GM18909 (cell line): ENCODE results near the gene SLC1A1.
A peak's percentile ranks its signal among the peaks of the same experiment; 100 is the strongest.
"Not testable (repeated sequence)": the region's sequence is repeated elsewhere in the genome, so short reads cannot be mapped to it uniquely, and the experiment has no call there.

Source experiments
- ATAC-seq: cut with Tn5 transposase; IDR thresholded peaks from one replicate; pipeline ENCODE4 v1.9.1; 2021; ENCODE audit warnings: mild to moderate bottlenecking; ENCODE audit not compliant: unreplicated experiment, poor library complexity

The SLC1A1 gene

DNA sequence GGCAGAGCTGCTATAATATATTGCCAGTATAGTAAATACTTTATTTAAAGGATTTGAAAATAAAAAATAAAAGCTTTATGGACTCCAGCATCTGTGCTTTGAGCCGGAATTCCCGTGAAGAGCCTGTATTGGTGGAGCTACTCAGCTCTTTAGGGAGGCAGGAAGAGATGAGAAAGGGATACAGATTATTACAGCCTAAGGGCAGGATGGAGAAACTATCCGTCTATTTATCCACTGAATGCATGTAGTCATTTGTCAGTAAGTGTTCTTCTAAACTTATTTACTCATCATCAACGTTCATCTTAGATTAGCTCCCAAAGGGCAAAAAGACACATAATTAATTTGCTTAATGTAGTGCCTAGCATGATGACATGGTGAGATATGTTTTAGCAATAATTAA, 48.4 kb downstream of the SLC1A1 start:
- ATAC-seq = no peak

DNA sequence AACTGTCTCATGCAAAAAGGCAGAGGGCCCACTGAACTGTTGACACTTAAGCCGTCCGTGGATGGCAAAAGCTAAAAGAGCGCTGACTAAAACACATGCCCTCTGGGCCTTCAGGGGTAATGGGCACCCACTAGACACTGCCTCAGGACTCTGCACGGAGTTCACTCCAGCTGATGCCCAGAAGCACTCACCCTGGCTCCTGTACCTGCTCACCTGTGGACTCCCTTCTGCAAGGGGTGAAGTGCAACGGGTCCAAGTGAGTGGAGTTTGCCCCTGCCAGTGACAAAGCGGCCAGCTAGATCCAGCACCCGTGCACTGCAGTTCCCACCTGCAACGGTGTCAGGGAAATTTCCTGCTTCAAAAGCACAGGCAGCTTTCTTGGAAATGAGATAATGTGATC, 50.2 kb downstream of the SLC1A1 start:
- ATAC-seq = no peak

DNA sequence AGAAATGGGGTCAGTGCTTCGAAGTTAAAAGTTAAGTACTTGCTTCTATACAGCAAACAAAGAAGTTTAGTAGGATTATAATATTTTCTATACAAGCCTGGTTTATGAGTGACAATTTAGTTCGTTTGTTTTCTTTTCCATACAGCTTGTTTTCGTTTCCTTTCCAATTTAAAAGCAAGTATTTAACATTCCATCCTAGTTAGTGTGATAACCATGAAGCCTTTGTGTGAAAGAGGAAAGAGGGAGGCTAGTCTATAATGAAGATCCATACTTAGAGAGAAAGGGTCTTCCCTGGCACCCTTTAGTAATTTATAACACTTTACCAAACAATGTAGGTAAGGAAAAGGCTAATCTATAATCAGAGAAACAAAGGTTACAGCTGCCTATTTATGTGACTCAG, 51.0 kb downstream of the SLC1A1 start:
- no peak for ATAC-seq

DNA sequence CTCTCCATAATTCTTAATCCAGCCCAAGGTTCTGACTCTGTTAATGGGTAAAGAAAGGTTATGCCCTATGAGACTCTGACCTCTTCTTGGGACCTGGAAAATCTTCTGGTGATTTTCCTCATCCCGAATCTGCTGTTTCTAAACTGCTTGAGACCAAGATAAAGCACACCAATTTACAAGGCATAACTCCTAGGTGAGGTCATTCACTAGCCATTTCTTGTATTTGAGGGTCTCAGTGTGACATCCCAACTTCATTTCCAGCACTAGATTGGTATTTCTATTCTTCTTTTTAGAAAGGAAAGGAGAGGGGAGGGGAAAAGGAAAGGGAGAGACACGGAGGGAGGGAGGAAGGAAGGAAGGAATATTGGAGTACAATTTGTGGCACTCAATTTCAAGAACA, 51.6 kb downstream of the SLC1A1 start:
- ATAC-seq = no peak

DNA sequence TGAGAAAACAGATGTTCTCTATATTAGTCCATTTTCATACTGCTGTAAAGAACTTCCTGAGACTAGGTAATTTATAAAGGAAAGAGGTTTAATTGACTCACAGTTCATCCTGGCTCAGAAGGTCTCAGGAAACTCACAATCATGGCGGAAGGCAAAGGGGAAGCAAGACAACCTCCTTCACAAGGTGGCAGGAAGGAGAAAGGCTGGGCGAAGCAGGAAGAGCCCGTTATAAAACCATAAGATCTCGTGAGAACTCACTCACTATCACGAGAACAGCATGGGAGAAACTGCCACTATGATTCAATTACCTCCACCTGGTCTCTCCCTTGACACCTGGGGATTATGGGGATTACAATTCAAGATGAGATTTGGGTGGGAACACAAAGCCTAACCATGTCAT, 54.4 kb downstream of the SLC1A1 start:
- ATAC-seq = not testable (repeated sequence)

DNA sequence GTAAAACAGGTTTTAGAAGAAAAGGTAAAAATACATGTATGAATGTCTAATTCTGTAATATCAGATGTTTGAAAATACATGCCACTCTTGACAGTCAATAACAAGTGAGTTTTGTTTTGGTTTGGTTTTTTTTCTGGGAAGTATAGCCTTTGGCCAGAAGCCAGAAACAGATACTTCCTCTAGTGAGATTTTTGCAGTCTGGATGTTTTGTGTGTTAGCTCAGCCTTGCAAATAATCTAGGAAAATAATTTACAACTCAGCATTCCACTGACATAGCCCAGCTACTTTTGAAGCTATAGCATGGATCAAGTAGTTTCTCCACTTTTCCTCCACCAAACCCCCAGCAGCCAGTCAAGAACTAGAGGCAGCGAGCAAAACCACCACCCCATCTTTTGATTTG, 56.7 kb downstream of the SLC1A1 start:
- ATAC-seq = no peak

DNA sequence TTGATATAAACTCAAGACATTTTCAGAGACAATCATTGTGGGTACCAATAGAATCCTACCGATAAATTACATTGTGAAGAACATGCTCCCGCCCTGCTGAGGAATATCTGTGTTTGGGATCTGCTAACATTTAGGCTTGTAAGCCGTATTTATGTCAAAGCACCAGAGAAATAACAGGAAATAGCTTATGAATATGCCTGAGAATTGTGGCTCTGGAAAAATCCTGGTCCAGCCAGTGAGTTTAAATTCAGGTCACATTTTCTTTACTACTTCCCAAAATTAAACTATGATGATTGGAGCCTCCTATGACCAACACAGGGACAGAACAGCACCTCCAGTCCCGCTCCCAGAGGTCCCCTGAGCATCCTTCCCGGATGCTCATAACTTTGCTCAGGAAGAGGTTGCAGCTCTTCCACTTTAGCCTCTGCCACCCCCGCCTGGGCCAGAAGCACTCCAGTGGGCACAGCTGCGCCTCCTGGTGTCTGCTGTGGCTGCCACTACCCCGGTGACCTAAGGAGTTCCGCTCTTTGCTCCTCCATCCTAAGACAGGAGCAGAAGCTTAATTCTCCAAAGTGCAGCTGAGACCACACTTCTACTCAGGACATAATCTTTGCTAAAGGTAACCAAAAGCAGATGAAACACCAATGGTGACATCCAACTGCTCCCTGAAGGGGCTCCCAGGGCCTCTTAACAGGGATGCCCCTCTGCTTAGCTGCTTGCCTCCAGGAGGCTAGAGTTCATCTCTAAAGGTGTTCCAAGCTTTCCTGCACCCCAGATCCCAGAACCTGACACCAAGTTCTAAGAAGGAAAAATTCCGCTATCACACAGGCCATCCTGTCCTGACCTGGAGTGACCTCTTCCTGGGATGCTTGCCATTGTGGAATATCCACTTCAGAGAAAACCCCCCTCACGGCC, 58.8 kb downstream of the SLC1A1 start:
- ATAC-seq = no peak

DNA sequence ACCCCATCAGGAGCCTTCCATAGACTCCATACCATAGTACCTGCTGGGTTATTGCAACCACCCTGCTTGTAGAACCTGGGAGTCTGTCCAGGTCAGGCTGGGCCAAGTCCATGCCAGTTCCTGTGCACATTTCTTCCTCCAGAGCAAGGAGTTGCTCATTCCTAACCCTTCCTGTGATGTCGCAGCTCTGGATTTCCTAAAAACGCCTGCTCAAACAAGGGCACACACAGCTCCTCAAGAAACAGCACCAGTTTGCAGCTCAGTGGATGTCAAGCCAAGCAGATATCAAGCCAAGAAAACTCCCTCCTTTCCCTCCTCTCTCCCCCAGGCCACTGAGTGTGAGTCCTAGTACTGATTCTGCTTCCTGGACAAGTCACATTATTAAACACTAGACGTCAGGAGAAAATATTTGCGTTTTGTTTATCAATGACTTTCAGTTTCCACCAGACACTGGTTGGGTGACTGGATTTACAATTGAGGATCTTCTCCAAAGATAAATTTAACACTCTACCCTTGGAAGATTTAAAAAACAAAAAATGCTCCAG, 59.6 kb downstream of the SLC1A1 start:
- no peak for ATAC-seq

DNA sequence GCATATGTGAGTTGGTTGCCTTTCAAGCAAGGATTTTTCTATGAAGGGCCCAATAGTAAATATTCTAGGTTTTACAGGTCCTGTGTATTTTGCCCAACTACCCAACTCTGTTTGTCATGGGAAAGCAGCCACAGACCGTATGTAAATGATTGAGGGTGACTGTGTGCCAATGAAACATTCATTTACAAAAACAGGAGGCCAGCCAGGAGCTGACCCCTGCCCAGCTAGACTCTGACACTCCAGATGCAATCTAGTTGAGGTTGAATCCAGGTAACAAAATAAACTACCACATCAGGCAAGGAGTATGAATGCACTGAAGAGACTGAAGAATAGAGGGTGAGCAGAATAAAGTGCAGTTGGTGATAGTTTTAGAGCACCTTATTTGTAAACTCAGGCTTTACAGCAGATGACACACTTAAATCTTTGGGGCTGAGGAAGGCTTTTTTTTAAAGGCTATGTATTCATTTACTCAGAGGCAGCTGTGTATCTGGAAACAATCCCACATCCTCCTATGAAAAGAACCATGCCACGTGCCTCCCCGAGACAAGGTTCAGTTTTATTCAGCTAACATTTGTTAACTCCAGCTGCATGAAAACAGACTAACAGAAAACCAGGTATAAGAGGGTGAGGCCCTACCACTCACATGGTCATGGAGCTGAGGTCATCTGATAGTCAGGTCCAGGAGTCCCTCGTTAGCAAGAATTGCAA, 60.7 kb downstream of the SLC1A1 start:
- ATAC-seq = no peak

DNA sequence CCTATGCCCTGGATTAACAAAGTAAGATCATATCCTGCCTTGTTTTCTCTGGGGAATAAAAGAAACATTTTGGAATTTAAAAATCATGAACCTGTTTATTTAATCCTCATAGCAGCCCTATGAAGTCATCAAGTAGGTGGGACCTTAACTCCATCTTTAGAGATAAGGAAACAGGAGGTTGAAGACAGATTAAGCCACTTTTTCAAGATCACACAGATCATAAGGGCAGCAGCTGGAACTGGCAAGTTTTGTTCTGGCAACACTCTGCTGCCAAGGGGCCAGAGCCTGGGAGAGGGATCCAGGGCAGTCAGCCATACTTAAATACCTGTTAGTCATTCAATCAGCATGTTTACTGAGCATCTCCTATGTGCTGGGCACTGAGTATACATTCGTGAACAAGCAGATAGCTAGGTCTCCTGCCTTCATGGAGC, 63.7 kb downstream of the SLC1A1 start:
- ATAC-seq = no peak

DNA sequence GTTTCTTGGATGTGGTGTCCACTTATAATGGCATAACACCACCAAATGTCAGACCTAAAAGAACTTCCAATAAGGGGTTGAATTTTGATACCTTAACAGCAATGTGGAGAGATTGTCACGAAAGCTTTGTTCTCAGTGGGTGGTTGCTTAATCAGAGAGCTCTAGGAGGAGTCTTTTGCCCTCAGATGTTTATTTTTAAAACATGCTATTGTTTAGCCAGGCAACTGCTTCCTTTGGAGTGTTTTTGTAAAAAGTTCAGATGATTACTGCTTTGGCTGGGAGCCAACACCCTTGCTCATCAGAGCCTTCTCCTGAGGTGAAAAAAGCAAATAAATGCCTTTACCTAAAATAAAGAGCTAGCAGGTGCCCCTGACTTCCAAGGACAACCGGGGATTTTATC, 65.0 kb downstream of the SLC1A1 start:
- no peak for ATAC-seq

DNA sequence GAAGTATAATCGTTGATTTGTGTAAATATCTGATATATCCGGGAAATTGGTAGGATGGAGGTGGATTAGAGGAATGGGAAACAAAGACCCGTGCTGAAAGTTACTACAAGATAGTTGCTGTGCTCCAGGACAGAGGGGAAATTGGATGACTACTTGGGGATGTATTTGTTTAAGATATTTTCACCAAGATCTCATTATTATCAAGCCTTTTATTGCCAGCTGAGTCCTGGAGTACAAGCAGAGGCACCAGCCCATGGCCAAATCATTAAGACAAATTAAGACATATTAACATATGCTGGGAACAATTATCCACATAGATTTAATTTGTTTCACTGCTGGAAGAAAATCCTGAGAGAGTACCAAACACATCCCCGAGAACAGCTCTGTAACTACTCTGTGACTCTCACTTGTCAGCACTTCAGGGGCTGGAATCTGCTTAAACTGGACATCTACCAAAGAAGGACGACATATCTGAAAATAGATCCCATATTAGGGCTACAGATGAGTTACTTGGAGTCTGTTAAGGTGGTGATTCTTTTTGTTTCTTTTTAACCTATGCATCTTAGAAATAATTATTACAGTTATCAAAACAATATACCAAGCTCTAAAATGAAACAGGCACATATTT, 68.2 kb downstream of the SLC1A1 start:
- no peak for ATAC-seq

DNA sequence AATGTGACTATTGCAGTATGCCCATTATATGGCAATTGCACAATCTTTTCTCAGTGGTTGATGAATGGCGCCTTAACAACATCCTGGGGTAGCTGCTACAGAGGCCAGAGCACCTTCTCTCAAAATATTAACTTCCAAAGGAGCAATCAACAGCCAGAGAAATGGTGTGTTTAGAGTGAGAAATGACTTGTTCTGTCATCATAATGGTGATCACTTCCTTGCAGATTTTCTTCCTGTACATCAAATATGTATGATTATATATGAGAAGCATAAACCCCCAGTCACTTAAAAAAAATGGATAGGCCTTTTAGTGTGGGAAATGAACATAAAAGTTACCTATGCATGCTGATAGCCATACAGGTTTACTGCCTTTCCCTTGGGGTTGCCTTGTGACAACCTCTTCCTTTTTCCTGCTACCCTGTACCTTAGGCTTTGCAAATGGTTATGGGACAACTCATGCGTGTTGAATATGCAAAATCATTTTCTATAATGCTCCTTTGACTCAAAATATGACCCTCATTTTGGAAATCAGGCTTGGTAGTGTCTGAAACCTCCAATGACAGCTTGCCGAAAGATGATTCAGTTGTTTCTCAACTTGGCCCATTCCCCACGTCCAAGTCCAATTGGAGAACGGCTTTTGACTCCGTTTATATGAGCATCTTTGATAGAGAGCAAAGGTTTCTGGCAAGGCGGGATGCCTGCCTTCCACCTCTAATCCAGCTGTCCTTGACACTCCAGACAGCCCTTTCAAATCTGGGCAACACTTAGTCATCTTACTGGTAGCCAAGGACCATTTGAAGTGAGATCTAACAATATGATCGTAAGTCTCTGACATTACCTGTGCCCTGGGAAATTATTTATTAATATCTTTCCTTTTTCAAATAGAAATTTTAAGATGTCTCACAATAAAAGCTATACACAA, 69.3 kb downstream of the SLC1A1 start:
- peak; percentile 89 for ATAC-seq

DNA sequence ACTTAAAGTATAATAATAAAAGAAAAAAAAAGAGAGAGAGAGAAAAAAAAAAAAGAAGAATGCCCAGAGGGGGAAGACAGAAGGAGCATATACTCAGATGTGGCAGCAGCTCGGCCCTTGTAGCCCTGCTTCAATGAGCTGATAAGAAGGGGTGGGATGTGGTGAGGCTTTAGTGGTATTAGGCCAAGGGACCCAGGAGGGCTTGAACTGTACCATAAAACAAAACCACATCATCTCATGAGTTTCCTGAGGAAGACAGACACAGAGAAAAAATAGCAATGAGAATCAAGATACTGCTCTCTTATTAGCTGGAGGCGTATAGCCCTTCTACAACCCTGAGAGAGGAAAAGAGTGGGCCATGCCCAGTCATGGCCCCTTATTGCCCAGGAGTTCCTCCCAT, 72.8 kb downstream of the SLC1A1 start:
- no peak for ATAC-seq

DNA sequence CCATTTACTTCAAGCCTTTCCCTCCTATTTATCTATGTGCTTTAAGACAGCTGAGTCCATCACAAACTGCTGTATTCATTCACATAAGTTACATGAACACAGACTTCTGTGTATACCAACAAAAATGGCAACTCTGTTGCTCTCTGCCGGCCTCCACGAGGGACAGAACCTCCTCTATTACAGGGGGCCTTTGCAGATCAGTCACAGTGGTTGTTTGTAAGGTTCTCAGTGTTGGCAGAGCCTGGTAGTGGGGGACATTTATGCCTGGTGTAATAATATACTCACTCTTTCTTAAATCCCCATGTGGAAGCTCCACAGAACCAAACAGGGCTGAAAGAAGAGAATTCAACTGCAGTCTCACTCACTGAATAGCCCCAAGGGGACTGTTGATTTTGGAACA, 76.5 kb downstream of the SLC1A1 start:
- no peak for ATAC-seq

DNA sequence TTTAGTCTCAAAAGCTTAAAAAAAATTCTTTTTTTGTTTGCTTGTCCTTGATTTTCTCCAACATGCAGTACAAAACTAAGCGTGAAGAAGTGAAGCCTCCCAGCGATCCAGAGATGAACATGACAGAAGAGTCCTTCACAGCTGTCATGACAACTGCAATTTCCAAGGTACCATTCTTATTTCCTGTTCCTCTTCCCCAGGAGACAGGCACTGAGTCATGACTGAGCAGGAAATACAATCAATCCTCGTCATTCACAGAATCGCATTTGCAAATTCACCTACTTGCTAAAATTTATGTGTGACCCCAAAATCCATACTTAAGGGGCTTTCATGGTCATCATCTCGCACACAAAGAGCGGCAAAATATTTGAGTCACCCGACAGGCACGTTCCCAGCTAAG, 77.3 kb downstream of the SLC1A1 start:
- no peak for ATAC-seq

DNA sequence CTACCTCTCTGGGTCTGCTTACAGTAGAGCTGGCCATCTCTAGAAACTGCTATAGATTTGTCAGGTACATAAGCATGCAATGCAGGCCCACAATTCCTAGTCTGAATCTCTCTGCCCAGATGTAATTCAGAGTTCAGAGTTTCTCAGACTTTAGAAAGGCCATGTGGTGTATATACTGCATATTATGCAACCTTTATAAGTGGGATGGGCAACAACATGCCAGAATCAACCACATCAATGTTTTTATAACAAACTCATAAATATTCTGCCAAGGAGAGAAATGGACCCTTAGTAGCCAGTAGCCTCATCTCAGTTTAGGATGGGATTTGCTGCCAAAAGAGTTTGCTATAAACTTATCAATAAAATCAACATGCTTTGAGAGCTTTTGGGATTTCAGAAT, 78.8 kb downstream of the SLC1A1 start:
- ATAC-seq = no peak

DNA sequence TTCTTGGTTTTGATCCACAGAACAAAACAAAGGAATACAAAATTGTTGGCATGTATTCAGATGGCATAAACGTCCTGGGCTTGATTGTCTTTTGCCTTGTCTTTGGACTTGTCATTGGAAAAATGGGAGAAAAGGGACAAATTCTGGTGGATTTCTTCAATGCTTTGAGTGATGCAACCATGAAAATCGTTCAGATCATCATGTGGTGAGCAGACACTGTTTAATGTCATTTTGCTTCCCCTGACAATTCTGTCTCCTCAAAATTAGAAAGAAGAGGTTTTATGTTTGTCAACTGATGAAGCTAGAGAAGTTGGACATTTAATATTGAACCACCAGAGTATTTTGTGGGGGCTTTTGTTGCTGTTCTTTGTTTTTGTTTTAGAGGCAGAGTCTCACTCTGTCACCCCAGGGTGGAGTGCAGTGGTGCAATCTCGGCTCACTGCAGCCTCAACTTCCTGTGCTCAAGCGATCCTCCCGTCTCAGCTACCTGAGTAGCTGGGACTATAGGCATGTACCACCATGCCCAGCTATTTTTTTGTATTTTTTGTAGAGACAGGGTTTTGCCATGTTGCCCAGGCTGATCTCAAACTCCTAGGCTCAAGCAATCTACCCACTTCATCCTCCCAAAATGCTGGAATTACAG, 82.0 kb downstream of the SLC1A1 start:
- ATAC-seq = no peak

DNA sequence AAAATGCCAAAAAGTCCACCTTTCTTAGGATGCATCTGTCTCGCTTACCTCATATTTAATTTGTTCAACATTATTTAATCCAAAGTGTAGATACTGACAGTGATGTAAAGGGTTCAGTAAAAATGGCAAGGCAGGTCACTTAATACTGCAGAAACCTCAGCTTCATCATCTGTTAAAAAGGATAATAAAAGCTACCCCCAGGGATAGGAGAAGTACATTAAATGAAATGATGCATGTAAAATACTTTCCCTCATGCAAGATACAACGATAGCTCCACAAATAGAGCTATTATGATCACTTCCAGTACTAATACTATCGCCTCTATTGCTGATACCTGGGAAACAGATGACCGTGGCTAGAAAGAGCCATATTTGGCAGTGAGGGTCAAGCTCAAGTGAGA, 82.9 kb downstream of the SLC1A1 start:
- no peak for ATAC-seq
